T47D (cell line): ENCODE measurements around the gene COMP.
"Not testable (repeated sequence)": the region's sequence is repeated elsewhere in the genome, so short reads cannot be mapped to it uniquely, and the experiment has no call there.

ENCODE experiments used
- DNase-seq, 2 experiments: peaks; one replicate each; pipeline versions ENCODE4 v3.0.0 to v3.0.0-alpha.2; 2011 to 2012; ENCODE audit warnings: low read depth in 1 of 2, low spot score in 1 of 2
- JUND ChIP-seq: IDR thresholded peaks from 2 replicates; pipeline ENCODE4 v1.6.1; 2012; ENCODE audit warnings: low read depth
- in situ Hi-C: cut with HindIII; loops from 2 replicates; pipeline ENCODE4 v1.10.0; 2016; ENCODE audit warnings: low sequenced_read_pairs, low pct_unique_long_range_greater_than_20kb

COMP gene

DNA sequence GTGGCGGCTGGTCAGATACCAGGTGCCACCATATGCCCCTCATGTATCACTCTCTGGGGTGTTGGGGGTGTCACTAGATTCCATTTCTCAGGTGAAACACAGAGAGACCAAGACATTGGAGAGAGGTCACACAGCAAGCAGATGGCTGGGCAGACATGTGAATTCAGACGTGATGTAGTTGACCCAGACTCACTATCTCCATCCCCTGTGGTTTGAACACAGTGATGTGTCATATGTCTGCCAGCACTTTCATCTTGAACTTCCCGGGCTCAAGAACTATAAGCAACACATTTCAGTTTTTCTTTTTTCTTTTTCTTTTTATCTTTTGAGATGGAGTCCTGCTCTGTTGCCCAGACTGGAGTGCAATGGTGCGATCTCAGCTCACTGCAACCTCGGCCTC is 24.6 kb upstream of the COMP start:
- TF ChIP-seq JUND, result no peak
- DNase-seq, result no peak
- in situ Hi-C loops, result no loop called here

DNA sequence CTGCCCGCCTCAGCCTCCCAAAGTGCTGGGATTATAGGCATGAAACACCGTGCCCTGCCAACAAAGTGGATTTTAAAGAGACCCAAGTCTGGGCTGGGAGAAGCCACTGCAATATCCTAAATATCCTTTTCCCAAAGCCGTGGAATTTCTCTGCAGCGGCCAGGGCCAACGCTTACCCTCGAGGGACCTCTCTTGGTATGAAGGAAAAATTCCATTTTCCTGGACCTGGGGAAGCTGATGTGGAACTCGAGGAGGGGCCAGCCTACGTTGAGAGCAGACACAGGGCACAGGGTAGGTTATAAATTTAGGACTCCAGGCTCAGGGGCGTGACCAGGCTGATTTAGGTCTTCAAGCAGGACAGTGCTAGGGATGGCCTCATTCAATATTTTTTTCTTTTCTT is 23.0 kb upstream of the COMP start:
- TF ChIP-seq JUND, result no peak

DNA sequence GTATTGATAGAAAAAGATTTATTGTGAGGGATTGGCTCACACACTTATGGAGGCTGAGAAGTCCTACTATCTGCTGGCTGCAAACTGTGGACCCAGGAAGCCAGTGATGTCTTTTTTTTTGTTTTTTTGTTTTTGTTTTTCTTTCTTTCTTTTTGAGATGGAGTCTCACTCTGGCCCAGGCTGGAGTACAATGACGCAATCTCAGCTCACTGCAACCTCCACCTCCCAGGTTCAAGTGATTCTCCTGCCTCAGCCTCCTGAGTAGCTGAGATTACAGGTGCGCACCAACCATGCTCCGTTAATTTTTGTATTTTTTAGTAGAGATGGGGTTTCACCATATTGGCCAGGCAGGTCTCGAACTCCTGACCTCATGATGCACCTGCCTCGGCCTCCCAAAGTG is 20.5 kb upstream of the COMP start:
- in situ Hi-C loops, DNase-seq: not testable (repeated sequence)

More for the DNA sequence above, 23.0 kb upstream of the COMP start:
- in situ Hi-C loops, result no loop called here
- no peak for DNase-seq

DNA sequence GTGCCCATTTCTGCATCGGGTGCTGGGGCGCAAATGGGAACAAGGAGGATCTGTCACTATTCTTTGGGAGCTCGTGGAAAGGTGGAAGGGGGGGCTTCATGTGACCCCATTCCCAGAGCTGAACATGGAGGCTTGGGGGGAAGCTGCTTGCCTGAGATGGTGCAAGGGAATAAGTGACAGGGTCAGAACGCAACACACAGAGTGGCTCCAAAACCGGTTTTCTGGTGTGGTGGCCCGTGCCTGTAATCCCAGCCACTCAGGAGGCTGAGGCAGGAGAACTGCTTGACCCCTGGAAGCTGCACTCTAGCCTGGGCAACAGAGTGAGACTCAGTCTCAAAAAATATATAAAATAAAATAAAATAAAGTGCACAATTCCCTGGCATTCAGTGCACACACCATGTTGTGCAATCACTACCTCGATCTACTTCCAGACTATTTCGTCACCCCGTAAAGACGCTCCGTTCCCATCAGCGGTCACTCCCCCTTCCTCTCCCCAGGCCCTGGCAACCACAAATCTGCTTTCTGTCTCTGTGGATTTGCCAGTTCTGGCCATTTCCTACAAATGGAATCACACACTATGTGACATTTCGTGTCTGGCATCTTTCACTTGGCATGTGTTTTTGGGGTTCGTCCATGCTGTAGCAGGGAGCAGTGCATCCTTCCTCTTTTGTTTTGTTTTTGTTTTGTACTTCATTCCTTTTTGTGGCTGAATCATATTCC is 18.2 kb upstream of the COMP start:
- no peak for DNase-seq
- no peak for TF ChIP-seq JUND
- in situ Hi-C loops, result no loop called here

DNA sequence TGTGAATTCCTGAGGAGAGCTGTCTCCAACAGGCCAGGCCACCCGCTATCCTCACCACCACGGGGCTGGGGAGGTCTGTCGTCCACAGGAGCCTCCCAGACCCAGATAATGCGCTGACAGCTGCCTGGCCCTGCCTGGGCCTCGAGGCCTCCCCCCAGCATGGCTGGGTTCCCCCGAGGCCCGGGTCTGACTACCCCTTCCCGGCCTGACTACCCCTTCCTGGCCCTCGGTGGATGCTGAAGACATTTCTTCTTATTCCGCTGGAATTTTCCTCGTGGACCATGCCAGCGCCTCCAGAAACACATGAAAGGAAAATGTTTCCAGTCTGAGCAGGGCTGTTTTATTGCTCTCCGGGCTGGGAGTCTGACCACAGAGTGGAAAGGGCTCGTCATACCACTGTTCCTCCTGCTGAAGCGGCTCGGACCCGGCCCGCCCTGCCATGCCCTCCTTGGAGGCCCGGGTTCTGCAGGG is 16.8 kb upstream of the COMP start:
- TF ChIP-seq JUND, result no peak
- no peak for DNase-seq
- in situ Hi-C loops, result no loop called here

DNA sequence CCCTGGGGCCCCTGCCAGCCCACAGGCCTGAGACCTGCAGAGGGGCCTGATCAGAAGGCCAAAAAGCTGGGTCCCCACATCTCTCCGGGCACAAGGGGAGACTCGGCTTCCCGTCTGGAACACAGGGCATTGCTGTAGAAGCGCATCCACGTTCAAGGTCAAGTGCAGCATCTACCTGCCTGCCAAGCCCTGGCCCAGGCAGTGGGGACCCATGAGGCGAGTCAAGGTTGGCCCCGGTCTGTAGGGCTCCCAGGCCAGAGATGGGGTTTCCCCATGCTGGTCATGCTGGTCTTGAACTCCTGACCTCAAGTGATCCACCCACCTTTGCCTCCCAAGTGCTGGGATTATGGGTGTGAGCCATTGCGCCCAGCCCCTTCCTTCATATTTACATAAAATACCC is 13.5 kb upstream of the COMP start:
- in situ Hi-C loops, result no loop called here
- TF ChIP-seq JUND, result no peak
- DNase-seq, result no peak

DNA sequence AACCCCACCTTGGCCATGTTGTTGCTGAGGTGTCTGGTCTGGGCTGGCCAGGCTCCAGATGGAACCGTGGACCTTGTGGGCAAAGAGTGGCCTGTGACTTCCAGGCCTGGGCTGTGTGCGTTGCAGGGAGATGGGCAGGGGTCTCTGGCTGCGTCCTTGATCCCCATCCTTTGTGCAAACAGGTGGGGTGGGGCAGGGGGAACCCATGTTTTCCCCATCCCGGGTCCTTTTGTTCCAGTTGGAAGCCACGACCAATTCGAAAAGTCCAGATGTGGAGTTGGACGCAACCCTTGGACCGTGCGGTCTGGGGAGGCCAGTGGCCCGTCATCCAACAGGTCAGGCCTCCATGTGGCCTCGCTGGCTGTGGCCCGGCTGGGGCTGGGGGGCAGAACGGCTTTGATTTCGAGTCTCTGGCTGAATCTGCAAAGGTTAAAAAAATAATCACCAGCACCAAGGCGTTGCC is 13.1 kb upstream of the COMP start:
- DNase-seq, result no peak
- TF ChIP-seq JUND, result no peak
- in situ Hi-C loops, result no loop called here

DNA sequence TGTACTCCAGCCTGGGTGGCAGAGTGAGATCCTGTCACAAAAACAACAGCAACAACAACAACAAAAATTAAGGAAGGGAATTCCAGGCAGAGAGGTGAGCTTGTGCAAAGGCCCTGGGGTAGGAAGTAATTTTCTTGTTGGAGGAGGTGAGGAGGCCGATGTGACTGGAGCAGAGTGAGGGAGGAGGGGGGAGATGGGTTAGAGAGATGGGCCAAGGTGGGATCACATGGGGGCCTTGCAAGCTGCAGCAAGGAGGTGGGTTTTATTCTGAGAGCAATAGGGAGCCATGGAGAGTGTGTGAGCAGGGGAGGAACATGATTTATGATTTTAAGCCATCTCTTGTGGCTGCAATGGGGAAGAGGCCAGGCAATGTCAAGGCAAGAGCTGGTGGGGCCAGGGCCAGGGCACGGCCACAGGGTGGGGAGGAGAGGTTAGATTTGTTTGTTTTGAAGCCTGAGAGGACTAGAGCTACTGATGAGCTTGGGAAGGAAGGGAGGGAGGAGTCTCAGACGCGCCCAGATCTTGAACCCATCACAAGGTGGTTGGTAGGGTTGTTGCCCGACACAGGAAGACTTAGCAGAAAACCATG is 12.5 kb upstream of the COMP start:
- TF ChIP-seq JUND, result no peak
- no peak for DNase-seq
- in situ Hi-C loops, result no loop called here

DNA sequence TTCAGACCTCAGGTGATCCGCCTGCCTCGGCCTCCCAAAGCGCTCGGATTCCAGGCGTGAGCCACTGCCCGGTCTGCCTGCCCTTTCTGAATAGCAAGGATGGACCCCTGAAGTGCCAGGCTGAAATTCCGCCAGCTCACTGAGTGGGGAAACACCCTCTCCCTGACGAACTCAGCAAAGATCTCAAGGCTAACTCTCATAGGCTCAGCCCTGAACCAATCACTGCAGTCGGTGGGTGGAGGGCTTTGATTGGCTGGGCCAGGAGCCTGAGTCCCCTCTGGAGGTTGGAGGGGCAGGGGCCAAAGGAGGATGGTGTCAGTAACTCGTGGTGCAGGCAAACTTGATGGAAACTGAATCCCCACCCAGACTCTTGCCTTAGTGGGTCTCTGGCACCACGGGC is 11.2 kb upstream of the COMP start:
- in situ Hi-C loops, result no loop called here
- no peak for TF ChIP-seq JUND
- DNase-seq, result no peak

DNA sequence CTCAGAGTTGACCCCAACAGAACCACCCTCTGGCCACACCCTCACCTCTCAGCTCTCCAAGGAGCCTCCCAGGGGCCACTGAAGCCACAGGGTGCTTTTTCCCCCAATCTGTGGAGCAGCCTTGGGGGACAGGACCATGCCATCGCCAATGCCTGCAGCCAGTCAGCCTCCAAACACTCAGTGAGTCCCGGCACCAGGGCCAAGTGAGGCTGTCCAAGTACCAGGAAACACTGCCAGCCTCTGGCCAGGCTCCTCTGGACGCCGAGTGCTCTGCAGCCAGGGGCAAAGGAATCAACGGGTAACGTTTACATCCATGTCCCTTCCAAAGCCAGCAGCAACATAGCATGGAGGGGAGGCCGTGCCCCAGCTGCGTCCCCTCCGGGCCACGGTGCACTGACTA is 9.5 kb upstream of the COMP start:
- no peak for DNase-seq
- in situ Hi-C loops, result no loop called here
- TF ChIP-seq JUND, result no peak

DNA sequence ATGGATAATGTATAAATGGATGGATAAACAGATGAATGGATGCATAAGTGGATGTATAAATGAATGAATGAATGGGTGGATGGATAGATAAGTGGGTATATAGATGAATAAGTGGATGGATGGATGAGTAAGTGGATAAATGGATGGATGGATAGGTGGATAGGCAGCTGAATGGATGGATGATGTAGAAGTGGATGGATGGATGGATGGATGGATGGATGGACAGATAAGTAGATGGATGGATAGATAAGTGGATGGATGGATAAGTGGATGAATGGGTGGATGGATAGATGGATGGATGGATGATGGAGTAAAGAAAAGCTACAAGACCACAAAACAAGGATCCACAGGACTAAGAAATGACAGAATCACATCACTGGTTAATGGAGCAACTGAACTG is 9.0 kb upstream of the COMP start:
- in situ Hi-C loops, result no loop called here
- no peak for TF ChIP-seq JUND
- no peak for DNase-seq

DNA sequence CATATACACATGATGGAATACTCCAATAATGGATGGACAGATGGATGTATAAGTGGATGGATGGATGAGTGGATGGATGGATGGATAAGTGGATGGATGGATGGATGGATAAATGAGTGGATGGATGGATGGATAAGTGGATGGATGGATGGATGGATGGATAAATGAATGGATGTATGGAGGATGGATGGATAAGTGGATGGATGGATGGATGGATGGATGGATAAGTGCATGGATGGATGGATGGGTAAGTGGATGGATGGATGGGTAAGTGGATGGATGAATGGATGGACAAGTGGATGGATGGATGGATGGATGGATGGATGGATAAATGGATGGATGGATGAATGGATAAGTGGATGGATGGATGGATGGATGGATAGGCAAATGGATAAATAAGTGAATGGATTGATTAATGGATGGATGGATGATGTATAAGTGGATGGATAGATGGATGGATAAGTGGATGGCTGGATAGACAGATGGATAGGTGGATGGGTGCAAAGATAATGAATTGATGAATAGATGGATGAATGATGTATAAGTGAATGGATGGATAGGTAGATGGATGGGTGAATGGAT is 8.4 kb upstream of the COMP start:
- TF ChIP-seq JUND, result no peak
- in situ Hi-C loops, result no loop called here

More for the DNA sequence above, 8.4 kb upstream of the COMP start:
- DNase-seq, result no peak
